ENCODE data around the gene SLC25A39.

- TF ChIP-seq POLR2A (IDR thresholded peaks at IDR 0.05), result no peak
- TF ChIP-seq CTCF (IDR thresholded peaks at IDR 0.05), result no peak
- TF ChIP-seq POLR2AphosphoS5 (IDR thresholded peaks at IDR 0.05), result no peak
These were observed 33.4 kb upstream of the SLC25A39 start for GRCh38 chr17:44358066-44358465.
